PC-3 (cell line): ENCODE data around the gene DYTN. TPM values are rescaled to one million over a fixed set of nuclear protein-coding genes. Genes with fewer than 3 reads are reported as not detected.
A peak's percentile ranks its signal among the peaks of the same experiment; 100 is the strongest.

Experiments used
- ATAC-seq: fragments of 200-7000 bp; cut with Tn5 transposase; 2 replicates; pipeline ENCODE4 v1.9.1; 2020; ENCODE audit warnings: mild to moderate bottlenecking, moderate library complexity
- BruUV-seq: library from RNA; stranded (reverse); fragments of 400-500 nt; replicated peaks from 2 replicates; lab custom pipeline; 2021; lab: Mats Ljungman, UMichigan
- CTCF ChIA-PET: fragments of 300-600 bp; sonication (Branson Sonifier 250); formaldehyde crosslinking; loops from one replicate; lab custom pipeline; 2022; ENCODE audit warnings: antibody characterized with exemption; lab: Charles Lee
- POLR2A ChIA-PET: fragments of 300-600 bp; sonication (Branson Sonifier 250); formaldehyde crosslinking; loops from one replicate; lab custom pipeline; 2022; ENCODE audit warnings: antibody characterized with exemption; ENCODE audit not compliant: unreplicated experiment; lab: Charles Lee
- DNase-seq: peaks from one replicate; pipeline ENCODE4 v3.0.0-alpha.2; 2015
- H2AFZ ChIP-seq: fragments of 300-600 bp; sonication (generic); 2 replicates; pipeline ENCODE4 v1.6.0; 2016; ENCODE audit warnings: antibody characterized with exemption, low read length
- H3F3A ChIP-seq: fragments of 300-600 bp; sonication (generic); one replicate; pipeline ENCODE4 v1.6.0; 2017; ENCODE audit warnings: antibody characterized with exemption, low read length, control low read depth, mild to moderate bottlenecking; ENCODE audit not compliant: unreplicated experiment
- H3K27ac ChIP-seq: fragments of 300-600 bp; sonication (generic); 2 replicates; pipeline ENCODE4 v1.5.1; 2016; ENCODE audit warnings: mild to moderate bottlenecking, low read length
- H3K27me3 ChIP-seq: fragments of 300-600 bp; sonication (generic); 2 replicates; pipeline ENCODE4 v1.6.1; 2016; ENCODE audit warnings: low read length, mixed read lengths
- H3K36me3 ChIP-seq: fragments of 300-600 bp; sonication (generic); 2 replicates; pipeline ENCODE4 v1.6.1; 2016; ENCODE audit warnings: low read depth, mixed run types, low read length, mixed read lengths
- H3K4me1 ChIP-seq: fragments of 300-600 bp; sonication (generic); 2 replicates; pipeline ENCODE4 v1.5.1; 2016; ENCODE audit warnings: low read length; ENCODE audit not compliant: insufficient read depth
- H3K4me2 ChIP-seq: fragments of 300-600 bp; sonication (generic); 2 replicates; pipeline ENCODE4 v1.6.0; 2016; ENCODE audit warnings: low read length
- H3K4me3 ChIP-seq: fragments of 300-600 bp; sonication (generic); 2 replicates; pipeline ENCODE4 v1.5.1; 2016; ENCODE audit warnings: mild to moderate bottlenecking, low read length, mixed read lengths
- H3K79me2 ChIP-seq: fragments of 300-600 bp; sonication (generic); 2 replicates; pipeline ENCODE4 v1.6.1; 2017; ENCODE audit warnings: low read length, mixed read lengths
- H3K9ac ChIP-seq: fragments of 300-600 bp; sonication (generic); 2 replicates; pipeline ENCODE4 v1.6.0; 2016; ENCODE audit warnings: mild to moderate bottlenecking, low read length
- H3K9me2 ChIP-seq: fragments of 300-600 bp; sonication (generic); replicated peaks from 2 replicates; pipeline ENCODE4 v1.6.1; 2016; ENCODE audit warnings: mixed run types, low read length, mixed read lengths
- H3K9me3 ChIP-seq: fragments of 300-600 bp; sonication (generic); 2 replicates; pipeline ENCODE4 v1.6.1; 2016; ENCODE audit warnings: low read length, mixed read lengths
- H4K20me1 ChIP-seq: fragments of 300-600 bp; sonication (generic); 2 replicates; pipeline ENCODE4 v1.6.1; 2016; ENCODE audit warnings: low read length, mixed read lengths
- CTCF ChIP-seq: fragments of 300-600 bp; sonication (generic); conservative IDR thresholded peaks from 2 replicates; pipeline ENCODE4 v1.5.1; 2017; ENCODE audit warnings: antibody characterized with exemption, low read depth, mild to moderate bottlenecking, low read length
- EZH2 ChIP-seq: fragments of 300-600 bp; sonication (generic); IDR thresholded peaks from one replicate; pipeline ENCODE4 v1.6.1; 2017; ENCODE audit warnings: antibody characterized with exemption, mild to moderate bottlenecking, low read length; ENCODE audit not compliant: unreplicated experiment
- EZH2phosphoT487 ChIP-seq: fragments of 300-600 bp; sonication (generic); IDR thresholded peaks from 2 replicates; pipeline ENCODE4 v1.6.1; 2018; ENCODE audit warnings: mild to moderate bottlenecking, antibody characterized with exemption, low read length, borderline replicate concordance
- intact Hi-C: fragments of 100-400 bp; cut with micrococcal nuclease; formaldehyde crosslinking; loops from 2 replicates; pipeline ENCODE4 v1.9.0; 2023
- total RNA-seq: library from RNA; depleted of rRNA; stranded (reverse); fragments of >200 nt; gene quantifications from 2 replicates; pipeline ENCODE4 v1.2.3, GENCODE V29; 2014

DYTN gene
- total RNA-seq, 1 experiment from 2014 or later, result not detected

GRCh38 chr2:206765242-206766056 is 47.3 kb upstream of the DYTN start, which contains the start of the genes FASTKD2 and MDH1B:
TSS of gene FASTKD2 (plus strand) at chr2:206765606. CDS start at chr2:206766694, 1,088 bp downstream.
TSS of gene MDH1B (minus strand) at chr2:206765328. CDS start at chr2:206765271, 57 bp downstream.
- peak; percentile 93 for DNase-seq
- ATAC-seq, result peak; percentile 91
- BruUV-seq, result TSS peak; percentile 63
- no peaks in the 10 kb centered on the region for H3K9me2 ChIP-seq
- H3K79me2 ChIP-seq, result peaks cover 39% of the 10 kb centered on the region
- POLR2A ChIA-PET, result interaction anchor here (0.6 kb wide), 2 partner anchors 13 to 852 kb away, joined by 3 to 4 read pairs; no protein-coding TSS in a partner anchor
- intact Hi-C loops, result loop anchor here (5.0 kb wide), 2 partner anchors 73 to 208 kb away; no protein-coding TSS in a partner anchor
- H3K36me3 ChIP-seq, result peaks cover 21% of the 10 kb centered on the region
- H4K20me1 ChIP-seq, result 0 out of 2 replicates have a peak, but pooled peaks cover 4% of the 10 kb centered on the region
- CTCF ChIA-PET, result interaction anchor here (0.6 kb wide), 1 partner anchor 862 kb away, joined by 3 read pairs; no protein-coding TSS in a partner anchor
- no peaks in the 10 kb centered on the region for H3F3A ChIP-seq
- H3K4me2 ChIP-seq, result peak within 1 kb of the TSS; percentile 88
- peak within 1 kb of the TSS; percentile 88 for H2AFZ ChIP-seq
- TF ChIP-seq EZH2, result no peak
- peak within 1 kb of the TSS; percentile 87 for H3K27ac ChIP-seq
- peaks cover 16% of the 10 kb centered on the region for H3K27me3 ChIP-seq
- H3K4me3 ChIP-seq, result peak within 1 kb of the TSS; percentile 100
- H3K4me1 ChIP-seq, result peaks cover 24% of the 10 kb centered on the region
- H3K9me3 ChIP-seq, result no peaks in the 10 kb centered on the region
- H3K9ac ChIP-seq, result peak within 1 kb of the TSS; percentile 99

- TF ChIP-seq EZH2 (no peak), EZH2phosphoT487 (no peak), CTCF (no peak)
- H3K9me2 ChIP-seq, result no peaks in the 10 kb centered on the region
- H3K27me3 ChIP-seq, result peaks cover 22% of the 10 kb centered on the region
- H2AFZ ChIP-seq, result peak overlapping the region; percentile 88
- H4K20me1 ChIP-seq, result 0 out of 2 replicates have a peak, but pooled peaks cover 2% of the 10 kb centered on the region
- intact Hi-C loops, result loop anchor here (5.0 kb wide), 2 partner anchors 72 to 207 kb away; no protein-coding TSS in a partner anchor
- H3K4me2 ChIP-seq, result peak overlapping the region; percentile 88
- ATAC-seq (peak; percentile 11; the same call in 1 of the 2 replicates), DNase-seq (no peak)
- H3K9ac ChIP-seq, result peak overlapping the region; percentile 99
- no peaks in the 10 kb centered on the region for H3F3A ChIP-seq
- H3K9me3 ChIP-seq, result no peaks in the 10 kb centered on the region
- peaks cover 17% of the 10 kb centered on the region for H3K36me3 ChIP-seq
- peaks cover 39% of the 10 kb centered on the region for H3K79me2 ChIP-seq
- ChIA-PET CTCF (interaction anchor here (0.6 kb wide), 1 partner anchor 861 kb away, joined by 3 read pairs; no protein-coding TSS in a partner anchor), POLR2A (interaction anchor here (0.6 kb wide), 1 partner anchor 853 kb away, joined by 4 read pairs; no protein-coding TSS in a partner anchor)
- H3K27ac ChIP-seq, result peak overlapping the region; percentile 87
- peaks cover 24% of the 10 kb centered on the region for H3K4me1 ChIP-seq
- peak overlapping the region; percentile 100 for H3K4me3 ChIP-seq
- BruUV-seq, result no TSS peak
These were observed 46.6 kb upstream of the DYTN start for GRCh38 chr2:206764673-206765241.

- no peak overlapping the region for H3K27ac ChIP-seq
- no peak overlapping the region for H3K9ac ChIP-seq
- DNase-seq, result no peak
- H2AFZ ChIP-seq, result no peak overlapping the region
- H3K4me3 ChIP-seq, result no peak overlapping the region
- H3F3A ChIP-seq, result no peaks in the 10 kb centered on the region
- no peaks in the 10 kb centered on the region for H3K79me2 ChIP-seq
- peaks cover 63% of the 10 kb centered on the region for H3K27me3 ChIP-seq
- ChIA-PET POLR2A (no interaction called here), CTCF (no interaction called here)
- no peak for TF ChIP-seq EZH2phosphoT487
- no peak for TF ChIP-seq CTCF
- no peak for TF ChIP-seq EZH2
- no peaks in the 10 kb centered on the region for H4K20me1 ChIP-seq
- no peaks in the 10 kb centered on the region for H3K36me3 ChIP-seq
- BruUV-seq, result no TSS peak
- intact Hi-C loops, result no loop called here
- H3K4me2 ChIP-seq, result no peak overlapping the region
- H3K9me3 ChIP-seq, result no peaks in the 10 kb centered on the region
- no peaks in the 10 kb centered on the region for H3K9me2 ChIP-seq
- no peaks in the 10 kb centered on the region for H3K4me1 ChIP-seq
- ATAC-seq, result no peak
These were observed 38.6 kb upstream of the DYTN start for GRCh38 chr2:206756816-206757215.
